HG03064 (cell line): Measurements from ENCODE around the gene PPP1R2B.

Experiments used
- ATAC-seq: cut with Tn5 transposase; IDR thresholded peaks from one replicate; pipeline ENCODE4 v1.9.1; 2021; ENCODE audit warnings: low read depth; ENCODE audit not compliant: unreplicated experiment

Gene PPP1R2B

GRCh38 chr5:156870498-156870839 is 20.4 kb downstream of the PPP1R2B start:
- ATAC-seq: no peak

GRCh38 chr5:156871212-156871611 is 21.1 kb downstream of the PPP1R2B start:
- ATAC-seq: no peak

GRCh38 chr5:156879665-156880285 is 29.7 kb downstream of the PPP1R2B start:
- ATAC-seq: peak; percentile 98

GRCh38 chr5:156883316-156883875 is 33.3 kb downstream of the PPP1R2B start:
- no peak for ATAC-seq

GRCh38 chr5:156888520-156888919 is 38.4 kb downstream of the PPP1R2B start:
- no peak for ATAC-seq

- no peak for ATAC-seq
Measured at GRCh38 chr5:156892223-156892622, 42.1 kb downstream of the PPP1R2B start.

- no peak for ATAC-seq
Measured at GRCh38 chr5:156892864-156893263, 42.8 kb downstream of the PPP1R2B start.

- ATAC-seq: peak; percentile 55
Measured at GRCh38 chr5:156893517-156893916, 43.4 kb downstream of the PPP1R2B start.

- ATAC-seq: no peak
Measured at GRCh38 chr5:156896546-156896945, 46.5 kb downstream of the PPP1R2B start.
